HEK293T (cell line): Measurements from ENCODE around the gene NGEF.

Experiments used
- ARNT ChIP-seq: fragments of 450-650 bp; IDR thresholded peaks from 2 replicates; pipeline ENCODE4 v1.6.1; 2017; ENCODE audit warnings: mild to moderate bottlenecking
- BHLHE40 ChIP-seq: fragments of 450-650 bp; IDR thresholded peaks from 2 replicates; pipeline ENCODE4 v1.6.1; 2016; ENCODE audit warnings: mild to moderate bottlenecking, moderate library complexity, borderline replicate concordance
- ELF4 ChIP-seq: fragments of 450-650 bp; IDR thresholded peaks from 2 replicates; pipeline ENCODE4 v1.6.1; 2017; ENCODE audit warnings: antibody characterized with exemption
- FOXA1 ChIP-seq: fragments of 450-650 bp; IDR thresholded peaks from 2 replicates; pipeline ENCODE4 v1.6.1; 2016; ENCODE audit warnings: mild to moderate bottlenecking
- FOXK2 ChIP-seq: fragments of 450-650 bp; IDR thresholded peaks from 2 replicates; pipeline ENCODE4 v1.6.1; 2016; ENCODE audit warnings: mild to moderate bottlenecking
- FOXM1 ChIP-seq: fragments of 450-650 bp; IDR thresholded peaks from 2 replicates; pipeline ENCODE4 v1.6.1; 2017; ENCODE audit warnings: mild to moderate bottlenecking, borderline replicate concordance
- LEF1 ChIP-seq: fragments of 450-650 bp; IDR thresholded peaks from 2 replicates; pipeline ENCODE4 v1.6.1; 2017; ENCODE audit warnings: mild to moderate bottlenecking, borderline replicate concordance
- NFRKB ChIP-seq: fragments of 450-650 bp; IDR thresholded peaks from 2 replicates; pipeline ENCODE4 v1.6.1; 2016; ENCODE audit warnings: mild to moderate bottlenecking, moderate library complexity
- SP1 ChIP-seq: fragments of 450-650 bp; IDR thresholded peaks from 2 replicates; pipeline ENCODE4 v1.6.1; 2017
- SUZ12 ChIP-seq: fragments of 450-650 bp; IDR thresholded peaks from 2 replicates; pipeline ENCODE4 v1.6.1; 2016; ENCODE audit warnings: mild to moderate bottlenecking
- TARDBP ChIP-seq: fragments of 450-650 bp; IDR thresholded peaks from 2 replicates; pipeline ENCODE4 v1.6.1; 2016
- ZNF384 ChIP-seq: fragments of 450-650 bp; IDR thresholded peaks from 2 replicates; pipeline ENCODE4 v1.6.1; 2016
- TF ChIP-seq, protein P1 (sequence below): fragments of 450-650 bp; IDR thresholded peaks from 2 replicates; pipeline ENCODE4 v1.6.1; 2016

DNA sequence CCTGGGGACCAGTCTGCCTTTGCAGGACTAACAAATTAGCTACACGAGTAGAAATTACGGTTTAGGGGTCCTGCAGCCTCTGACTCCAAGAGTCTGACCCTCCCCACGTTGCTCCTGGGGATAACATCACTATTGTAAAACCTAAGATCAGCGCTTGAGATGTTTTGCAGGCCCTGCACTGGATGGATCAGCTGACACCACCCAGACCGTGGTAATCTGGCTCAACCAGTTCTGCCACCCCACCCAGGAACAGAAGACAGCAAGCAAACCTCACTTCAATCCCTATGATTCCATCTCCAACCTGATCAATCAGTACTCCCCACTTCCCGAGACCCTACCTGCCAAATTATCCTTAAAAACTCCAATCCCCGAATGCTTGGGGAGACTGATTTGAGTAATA lies 31.7 kb downstream of the NGEF start:
- TF ChIP-seq FOXK2 (no peak), NFRKB (no peak), FOXA1 (no peak), ZNF384 (no peak), SP1 (no peak), TARDBP (no peak), BHLHE40 (no peak), LEF1 (no peak), ELF4 (no peak), FOXM1 (no peak), ARNT (no peak), SUZ12 (no peak)
- TF ChIP-seq, protein P1, sequence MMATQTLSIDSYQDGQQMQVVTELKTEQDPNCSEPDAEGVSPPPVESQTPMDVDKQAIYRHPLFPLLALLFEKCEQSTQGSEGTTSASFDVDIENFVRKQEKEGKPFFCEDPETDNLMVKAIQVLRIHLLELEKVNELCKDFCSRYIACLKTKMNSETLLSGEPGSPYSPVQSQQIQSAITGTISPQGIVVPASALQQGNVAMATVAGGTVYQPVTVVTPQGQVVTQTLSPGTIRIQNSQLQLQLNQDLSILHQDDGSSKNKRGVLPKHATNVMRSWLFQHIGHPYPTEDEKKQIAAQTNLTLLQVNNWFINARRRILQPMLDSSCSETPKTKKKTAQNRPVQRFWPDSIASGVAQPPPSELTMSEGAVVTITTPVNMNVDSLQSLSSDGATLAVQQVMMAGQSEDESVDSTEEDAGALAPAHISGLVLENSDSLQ: no peak
